HG02642 (cell line): Measurements from ENCODE around the gene LPP.

ENCODE experiments used
- ATAC-seq: cut with Tn5 transposase; IDR thresholded peaks from one replicate; pipeline ENCODE4 v1.9.1; 2021; ENCODE audit warnings: mild to moderate bottlenecking; ENCODE audit not compliant: unreplicated experiment, poor library complexity

Gene LPP

DNA sequence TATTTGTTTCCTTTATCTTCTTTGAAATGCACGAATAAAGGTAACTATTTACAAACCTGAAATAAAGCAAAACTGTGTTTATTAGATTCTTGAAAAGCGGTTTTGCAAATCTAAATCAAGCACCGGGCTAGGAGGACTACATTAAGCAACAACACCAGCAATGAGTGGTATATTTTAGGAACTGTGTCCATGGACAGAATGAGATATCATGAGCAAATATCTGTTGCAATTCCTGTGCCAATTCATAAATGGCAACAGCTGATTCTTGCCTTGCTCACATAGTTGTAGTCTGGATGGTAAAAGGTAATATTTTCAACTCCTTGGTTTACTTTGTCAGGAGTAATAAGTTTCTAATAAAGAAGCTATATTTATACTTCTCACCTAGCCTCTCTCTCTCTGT is 403.3 kb downstream of the LPP start:
- no peak for ATAC-seq

- no peak for ATAC-seq
Observed at GRCh38 chr3:188558343-188559071, 404.6 kb downstream of the LPP start.

GRCh38 chr3:188559072-188559429 is 405.1 kb downstream of the LPP start:
- ATAC-seq = no peak

DNA sequence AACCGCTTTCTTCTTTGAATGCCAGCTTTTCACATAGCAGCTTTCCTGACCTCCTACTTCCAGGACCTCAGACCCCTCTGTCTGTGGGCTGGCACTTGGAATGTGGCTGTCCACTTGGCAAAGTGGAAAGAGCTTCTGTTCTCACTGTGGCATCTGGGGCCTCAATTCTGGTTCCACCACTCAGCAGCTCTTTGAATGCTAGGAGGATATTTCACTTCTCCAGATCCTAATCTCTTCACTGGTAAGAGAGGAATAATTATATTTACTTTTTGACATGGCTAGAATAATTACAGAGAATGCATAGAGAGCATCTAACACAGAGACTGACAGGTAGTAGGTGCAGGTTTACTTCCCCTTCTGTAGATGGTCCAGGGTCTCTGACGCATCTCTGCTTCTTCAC is 405.9 kb downstream of the LPP start:
- no peak for ATAC-seq

DNA sequence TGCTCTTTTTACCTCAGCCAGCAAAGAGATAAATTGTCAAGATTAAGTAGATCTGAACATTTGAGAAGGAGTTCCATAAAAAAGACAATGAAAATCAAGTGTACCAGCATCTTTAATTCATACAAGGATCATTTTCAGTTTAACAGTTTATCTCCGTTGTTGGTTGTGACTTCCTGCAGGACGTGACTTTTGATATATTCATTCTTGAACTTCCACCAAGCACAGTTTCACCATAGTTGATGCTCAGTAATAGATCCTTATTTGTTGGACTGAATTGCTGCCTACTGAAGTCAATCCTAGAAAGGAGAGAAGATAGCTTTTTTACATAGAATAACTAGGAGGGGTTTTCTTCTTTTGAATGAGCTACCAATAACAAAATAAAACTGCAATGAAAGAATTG is 408.2 kb downstream of the LPP start:
- ATAC-seq = no peak

GRCh38 chr3:188567478-188568195 is 413.7 kb downstream of the LPP start:
- ATAC-seq = no peak

- no peak for ATAC-seq
Observed at GRCh38 chr3:188568736-188569135, 414.8 kb downstream of the LPP start.

GRCh38 chr3:188571531-188572095 is 417.7 kb downstream of the LPP start:
- no peak for ATAC-seq

- ATAC-seq = no peak
Observed at GRCh38 chr3:188573291-188573940, 419.5 kb downstream of the LPP start.

DNA sequence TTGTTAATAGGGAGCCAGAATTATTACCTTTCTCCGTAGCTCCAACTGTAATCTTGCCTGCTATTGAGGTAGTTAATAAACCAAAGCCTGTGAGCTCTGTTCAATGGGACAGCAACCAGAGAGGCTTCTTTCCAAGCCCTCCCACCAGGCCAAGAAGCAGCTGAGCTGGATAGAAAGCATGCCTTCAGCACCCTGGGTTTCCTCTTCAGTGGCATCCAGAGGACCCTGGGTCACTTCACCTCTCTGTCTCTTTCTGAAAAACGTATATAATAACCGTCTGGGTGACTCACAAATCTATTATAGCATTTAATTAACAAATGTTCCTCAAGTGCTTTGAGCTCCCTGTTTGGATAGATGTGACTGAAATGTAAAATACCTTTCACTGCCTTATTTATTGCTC is 420.0 kb downstream of the LPP start:
- no peak for ATAC-seq

DNA sequence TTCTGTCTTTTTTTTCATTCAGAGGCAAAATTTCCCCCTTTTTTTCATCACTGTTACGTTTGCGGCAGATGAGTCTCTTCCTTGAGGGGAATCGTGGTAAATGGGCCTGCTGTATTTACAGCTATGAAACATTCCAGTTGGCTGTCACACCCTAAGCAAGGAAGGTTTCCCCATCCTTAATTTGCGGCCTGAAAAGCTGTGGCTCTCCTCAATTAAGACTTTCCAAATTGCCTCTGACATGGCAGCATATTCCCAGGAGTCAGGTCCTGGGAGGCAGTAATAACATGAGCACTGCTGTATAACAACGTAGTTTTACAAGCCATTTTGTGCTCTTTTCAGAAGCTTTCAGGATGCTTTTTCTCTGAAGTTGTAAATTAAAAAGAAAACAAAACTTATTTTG is 420.9 kb downstream of the LPP start:
- no peak for ATAC-seq

- ATAC-seq = no peak
Observed at GRCh38 chr3:188575501-188575900, 421.5 kb downstream of the LPP start.

DNA sequence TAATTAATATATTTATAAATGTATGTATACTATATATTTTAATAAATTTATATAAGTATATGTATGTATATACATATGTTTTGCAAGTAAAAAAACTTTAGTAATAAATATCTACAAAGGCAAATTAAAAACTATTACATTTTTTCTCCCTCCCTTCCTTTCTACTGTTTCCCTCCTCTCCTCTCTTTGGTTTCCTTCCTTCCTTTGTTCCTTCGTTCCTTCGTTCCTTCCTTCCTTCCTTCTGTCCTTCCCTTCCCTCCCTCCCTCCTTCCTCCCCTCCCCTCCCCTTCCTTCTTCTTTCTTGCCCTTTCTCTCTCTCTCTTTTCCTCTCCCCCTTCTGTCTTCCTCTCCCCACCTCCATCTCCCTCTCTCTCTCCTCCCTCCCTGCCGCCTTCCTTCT is 423.6 kb downstream of the LPP start:
- no peak for ATAC-seq

DNA sequence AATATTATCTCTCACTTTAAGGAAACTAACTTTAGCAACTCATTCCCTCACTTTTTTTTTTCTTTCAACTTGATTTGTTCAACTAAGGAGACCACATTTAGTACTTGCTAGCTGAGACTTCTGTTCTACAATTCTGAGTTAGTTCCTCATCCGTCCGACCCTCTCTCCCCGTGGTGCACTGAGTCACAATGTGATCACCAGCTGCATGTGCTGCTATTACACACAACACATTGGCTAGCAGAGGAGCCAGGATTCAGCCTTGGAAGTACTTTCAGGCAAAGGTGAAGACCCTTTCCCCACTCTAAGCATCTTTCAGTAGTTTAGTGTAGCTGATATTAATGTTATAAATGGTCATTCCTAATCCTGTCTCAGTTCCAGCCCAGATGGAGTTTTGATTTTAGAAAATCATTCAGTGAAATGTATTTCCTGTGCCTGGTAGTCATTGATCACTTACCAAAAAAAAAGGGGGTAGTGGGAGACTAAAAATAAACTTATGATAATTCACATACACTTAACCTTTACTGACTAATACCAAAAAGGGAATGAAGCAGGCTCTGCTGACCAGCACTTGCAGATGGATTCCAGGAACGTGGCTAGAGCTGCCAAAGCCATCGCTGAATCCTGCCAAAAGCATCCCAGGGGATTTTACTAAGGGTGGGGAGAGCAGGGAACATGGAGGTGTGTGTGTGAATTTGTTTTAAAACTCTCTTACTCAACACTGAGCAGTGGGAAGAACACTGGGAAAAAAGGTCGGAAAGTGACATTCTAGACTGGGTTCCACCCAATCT is 424.8 kb downstream of the LPP start:
- ATAC-seq = no peak

DNA sequence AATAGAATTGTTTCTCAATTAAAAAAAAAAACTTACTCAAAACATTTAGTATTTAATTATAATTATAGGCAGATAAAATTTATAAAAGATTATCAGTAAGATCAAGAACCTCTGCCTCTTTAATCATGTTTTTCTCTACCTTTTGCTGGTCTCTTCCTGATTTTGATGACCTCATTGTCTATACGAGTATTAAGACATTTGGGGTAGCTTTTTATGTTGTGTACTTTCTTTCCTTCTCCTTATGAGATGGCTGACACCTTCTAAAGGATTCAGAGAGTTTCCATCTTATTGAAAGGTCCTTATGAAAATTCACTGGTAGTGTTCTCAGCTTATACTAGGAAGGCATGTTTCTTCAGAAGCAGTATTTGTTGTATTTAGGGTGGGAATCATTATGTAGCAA is 426.3 kb downstream of the LPP start:
- no peak for ATAC-seq

GRCh38 chr3:188580659-188581058 is 426.7 kb downstream of the LPP start:
- ATAC-seq = no peak

- ATAC-seq = no peak
Observed at GRCh38 chr3:188581365-188581764, 427.4 kb downstream of the LPP start.

- no peak for ATAC-seq
Observed at GRCh38 chr3:188581792-188582191, 427.8 kb downstream of the LPP start.

- ATAC-seq = no peak
Observed at GRCh38 chr3:188583341-188584161, 429.6 kb downstream of the LPP start.

GRCh38 chr3:188584162-188584529 is 430.2 kb downstream of the LPP start:
- no peak for ATAC-seq
